Osteocyte (in vitro differentiated cells): Measurements from ENCODE around the gene FAAH2. TPM values are rescaled to one million over a fixed set of nuclear protein-coding genes. Genes with fewer than 3 reads are reported as not detected.
"Not testable (repeated sequence)": the region's sequence is repeated elsewhere in the genome, so short reads cannot be mapped to it uniquely, and the experiment has no call there.

Experiments
- DNase-seq: peaks from one replicate; pipeline ENCODE4 v3.0.0; 2021; ENCODE audit warnings: mixed read lengths; ENCODE audit not compliant: unreplicated experiment; ENCODE audit errors: extremely low spot score
- H3K27ac Mint-ChIP-seq: one replicate; pipeline ENCODE4 v1.8.0; 2021; ENCODE audit warnings: mild to moderate bottlenecking, mixed read lengths; ENCODE audit not compliant: unreplicated experiment
- H3K27me3 Mint-ChIP-seq: one replicate; pipeline ENCODE4 v1.8.0; 2021; ENCODE audit warnings: mixed read lengths; ENCODE audit not compliant: unreplicated experiment
- H3K36me3 Mint-ChIP-seq: one replicate; pipeline ENCODE4 v1.8.0; 2021; ENCODE audit warnings: mixed read lengths; ENCODE audit not compliant: unreplicated experiment
- H3K4me1 Mint-ChIP-seq: one replicate; pipeline ENCODE4 v1.8.0; 2021; ENCODE audit warnings: mixed read lengths; ENCODE audit not compliant: unreplicated experiment
- H3K4me3 Mint-ChIP-seq: one replicate; pipeline ENCODE4 v1.8.0; 2021; ENCODE audit warnings: mild to moderate bottlenecking, moderate library complexity, mixed read lengths; ENCODE audit not compliant: unreplicated experiment
- H3K9me3 Mint-ChIP-seq: one replicate; pipeline ENCODE4 v1.8.0; 2021; ENCODE audit warnings: mixed read lengths; ENCODE audit not compliant: unreplicated experiment
- CTCF ChIP-seq: fragments of 200-600 bp; sonication (generic); IDR thresholded peaks from 2 replicates; pipeline ENCODE4 v1.5.0; 2021; ENCODE audit warnings: antibody characterized with exemption, mild to moderate bottlenecking, moderate library complexity
- total RNA-seq: library from RNA; stranded (reverse); gene quantifications from 2 replicates; pipeline ENCODE4 v1.2.1, GENCODE V29; 2021

Gene FAAH2
- total RNA-seq, 1 donor from 2014 or later, result 0.30 TPM

- TF ChIP-seq CTCF, result no peak
- Mint-ChIP-seq H3K27me3 (no peaks in the 10 kb centered on the region), H3K9me3 (peaks cover 55% of the 10 kb centered on the region), H3K27ac (no peak overlapping the region), H3K36me3 (no peaks in the 10 kb centered on the region), H3K4me3 (no peak overlapping the region), H3K4me1 (no peaks in the 10 kb centered on the region)
- DNase-seq, result no peak
Observed at GRCh38 chrX:57379296-57379695, 92.8 kb downstream of the FAAH2 start.

GRCh38 chrX:57380026-57380796 is 93.7 kb downstream of the FAAH2 start:
- H3K27ac Mint-ChIP-seq, result no peak overlapping the region
- H3K4me3 Mint-ChIP-seq, result no peak overlapping the region
- TF ChIP-seq CTCF, result no peak
- no peaks in the 10 kb centered on the region for H3K4me1 Mint-ChIP-seq
- no peak for DNase-seq
- H3K27me3 Mint-ChIP-seq, result no peaks in the 10 kb centered on the region
- peaks cover 48% of the 10 kb centered on the region for H3K9me3 Mint-ChIP-seq
- H3K36me3 Mint-ChIP-seq, result no peaks in the 10 kb centered on the region

GRCh38 chrX:57394162-57394561 is 107.7 kb downstream of the FAAH2 start:
- H3K4me1 Mint-ChIP-seq, H3K27me3 Mint-ChIP-seq, H3K27ac Mint-ChIP-seq, H3K36me3 Mint-ChIP-seq, H3K4me3 Mint-ChIP-seq, DNase-seq: not testable (repeated sequence)
- peaks cover 67% of the 10 kb centered on the region for H3K9me3 Mint-ChIP-seq

GRCh38 chrX:57403191-57403590 is 116.7 kb downstream of the FAAH2 start:
- not testable (repeated sequence) for H3K27me3 Mint-ChIP-seq, DNase-seq, H3K27ac Mint-ChIP-seq, H3K4me3 Mint-ChIP-seq, H3K4me1 Mint-ChIP-seq, H3K36me3 Mint-ChIP-seq
- peaks cover 40% of the 10 kb centered on the region for H3K9me3 Mint-ChIP-seq

GRCh38 chrX:57406149-57406548 is 119.6 kb downstream of the FAAH2 start:
- Mint-ChIP-seq H3K27me3 (no peaks in the 10 kb centered on the region), H3K36me3 (no peaks in the 10 kb centered on the region), H3K9me3 (peaks cover 40% of the 10 kb centered on the region), H3K4me1 (no peaks in the 10 kb centered on the region), H3K4me3 (no peak overlapping the region), H3K27ac (no peak overlapping the region)
- TF ChIP-seq CTCF, result no peak
- no peak for DNase-seq

- Mint-ChIP-seq H3K27me3 (no peaks in the 10 kb centered on the region), H3K9me3 (peaks cover 34% of the 10 kb centered on the region)
- no peak for TF ChIP-seq CTCF
Observed at GRCh38 chrX:57417827-57418226, 131.3 kb downstream of the FAAH2 start.

More at GRCh38 chrX:57417827-57418226, 131.3 kb downstream of the FAAH2 start:
- DNase-seq, result no peak
- no peak overlapping the region for H3K4me3 Mint-ChIP-seq
- H3K36me3 Mint-ChIP-seq, result no peaks in the 10 kb centered on the region
- H3K27ac Mint-ChIP-seq, result no peak overlapping the region
- H3K4me1 Mint-ChIP-seq, result no peaks in the 10 kb centered on the region
